MM.1S (cell line): ENCODE data around the gene C10orf143.
"Not testable (repeated sequence)": the region's sequence is repeated elsewhere in the genome, so short reads cannot be mapped to it uniquely, and the experiment has no call there.

Source experiments
- DNase-seq: peaks from one replicate; pipeline ENCODE4 v3.0.0-alpha.2; 2015
- H2AFZ ChIP-seq: fragments of 300-600 bp; sonication (generic); 2 replicates; pipeline ENCODE4 v1.6.0; 2016; ENCODE audit warnings: antibody characterized with exemption, low read length
- H3F3A ChIP-seq: fragments of 300-600 bp; sonication (generic); 2 replicates; pipeline ENCODE4 v1.6.1; 2016; ENCODE audit warnings: mild to moderate bottlenecking, antibody characterized with exemption, low read length, moderate library complexity, mixed read lengths; ENCODE audit not compliant: insufficient read depth
- H3K27ac ChIP-seq: fragments of 300-600 bp; sonication (generic); 2 replicates; pipeline ENCODE4 v1.5.1; 2016; ENCODE audit warnings: mild to moderate bottlenecking, low read length
- H3K27me3 ChIP-seq: fragments of 300-600 bp; sonication (generic); replicated peaks from 2 replicates; pipeline ENCODE4 v1.6.0; 2016; ENCODE audit warnings: low read length; ENCODE audit not compliant: insufficient read depth
- H3K36me3 ChIP-seq: fragments of 300-600 bp; sonication (generic); replicated peaks from 2 replicates; pipeline ENCODE4 v1.6.1; 2016; ENCODE audit warnings: mild to moderate bottlenecking, low read length, mixed read lengths; ENCODE audit not compliant: insufficient read depth
- H3K4me1 ChIP-seq: fragments of 300-600 bp; sonication (generic); 2 replicates; pipeline ENCODE4 v1.6.1; 2016; ENCODE audit warnings: low read length, mixed read lengths
- H3K4me2 ChIP-seq: fragments of 300-600 bp; sonication (generic); 2 replicates; pipeline ENCODE4 v1.6.0; 2016; ENCODE audit warnings: low read depth, low read length
- H3K4me3 ChIP-seq: fragments of 300-600 bp; sonication (generic); 2 replicates; pipeline ENCODE4 v1.5.1; 2016; ENCODE audit warnings: low read length, mixed read lengths
- H3K79me2 ChIP-seq: fragments of 300-600 bp; sonication (generic); 2 replicates; pipeline ENCODE4 v1.6.1; 2016; ENCODE audit warnings: mixed run types, low read length, mixed read lengths
- H3K9ac ChIP-seq: fragments of 300-600 bp; sonication (generic); 2 replicates; pipeline ENCODE4 v1.6.1; 2016; ENCODE audit warnings: low read length, mixed read lengths
- H3K9me2 ChIP-seq: fragments of 300-600 bp; sonication (generic); replicated peaks from 2 replicates; pipeline ENCODE4 v1.6.1; 2016; ENCODE audit warnings: mild to moderate bottlenecking, low read length, mixed read lengths; ENCODE audit not compliant: insufficient read depth
- H3K9me3 ChIP-seq: fragments of 300-600 bp; sonication (generic); replicated peaks from 2 replicates; pipeline ENCODE4 v1.6.1; 2016; ENCODE audit warnings: mild to moderate bottlenecking, low read length, mixed read lengths; ENCODE audit not compliant: insufficient read depth
- H4K20me1 ChIP-seq: fragments of 300-600 bp; sonication (generic); 2 replicates; pipeline ENCODE4 v1.6.1; 2016; ENCODE audit warnings: mild to moderate bottlenecking, low read length, moderate library complexity, mixed read lengths; ENCODE audit not compliant: insufficient read depth
- CTCF ChIP-seq: fragments of 300-600 bp; sonication (generic); IDR thresholded peaks from 2 replicates; pipeline ENCODE4 v1.5.1; 2016; ENCODE audit warnings: antibody characterized with exemption, low read length, mixed read lengths
- EZH2 ChIP-seq: fragments of 300-600 bp; sonication (generic); optimal IDR thresholded peaks from 2 replicates; pipeline ENCODE3; 2017; ENCODE audit warnings: low read depth, mild to moderate bottlenecking, antibody characterized with exemption, low read length, mixed read lengths
- EZH2phosphoT487 ChIP-seq: fragments of 300-600 bp; sonication (generic); IDR thresholded peaks from 2 replicates; pipeline ENCODE4 v1.6.1; 2018; ENCODE audit warnings: antibody characterized with exemption, low read length

Gene C10orf143

DNA sequence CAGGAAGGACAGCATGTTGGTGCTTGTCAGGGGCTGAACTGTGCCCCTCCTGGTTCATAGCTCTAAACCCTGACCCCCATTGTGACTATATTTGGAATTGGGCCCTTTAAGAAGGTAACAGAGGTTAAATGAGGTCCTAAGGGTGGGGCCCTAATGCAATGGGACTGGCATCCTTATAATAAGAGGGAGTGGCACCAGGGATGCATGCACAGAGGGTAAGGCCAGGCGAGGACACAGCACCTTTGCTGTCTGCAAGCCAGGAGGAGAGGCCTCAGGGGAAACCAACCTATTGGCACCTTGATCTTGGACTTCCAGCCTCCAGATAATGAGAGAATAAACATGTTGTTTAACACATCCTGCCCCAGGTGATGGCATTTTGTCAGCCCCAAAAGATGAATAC lies 85.3 kb downstream of the C10orf143 start:
- Histone ChIP-seq H3K4me3 (no peak overlapping the region), H3K4me2 (no peak overlapping the region), H3K79me2 (no peaks in the 10 kb centered on the region), H3K9me2 (no peaks in the 10 kb centered on the region), H3K4me1 (no peaks in the 10 kb centered on the region), H3K9ac (no peak overlapping the region), H3K9me3 (no peaks in the 10 kb centered on the region), H3K27ac (no peak overlapping the region), H4K20me1 (no peaks in the 10 kb centered on the region), H3K27me3 (no peaks in the 10 kb centered on the region), H3F3A (no peaks in the 10 kb centered on the region), H2AFZ (no peak overlapping the region), H3K36me3 (no peaks in the 10 kb centered on the region)
- DNase-seq = no peak
- TF ChIP-seq CTCF (no peak), EZH2 (no peak), EZH2phosphoT487 (no peak)

GRCh38 chr10:130024779-130025325 lies 85.8 kb downstream of the C10orf143 start:
- H3K4me1 ChIP-seq = no peaks in the 10 kb centered on the region
- no peaks in the 10 kb centered on the region for H3K27me3 ChIP-seq
- H3K9me2 ChIP-seq = no peaks in the 10 kb centered on the region
- H2AFZ ChIP-seq = no peak overlapping the region
- no peak overlapping the region for H3K27ac ChIP-seq
- no peaks in the 10 kb centered on the region for H3F3A ChIP-seq
- no peaks in the 10 kb centered on the region for H3K79me2 ChIP-seq
- H3K9me3 ChIP-seq = no peaks in the 10 kb centered on the region
- H3K9ac ChIP-seq = no peak overlapping the region
- DNase-seq = no peak
- H3K4me3 ChIP-seq = no peak overlapping the region
- no peak overlapping the region for H3K4me2 ChIP-seq
- no peaks in the 10 kb centered on the region for H4K20me1 ChIP-seq
- no peaks in the 10 kb centered on the region for H3K36me3 ChIP-seq
- no peak for TF ChIP-seq EZH2phosphoT487
- no peak for TF ChIP-seq EZH2
- TF ChIP-seq CTCF = no peak

GRCh38 chr10:130024326-130024725 lies 86.3 kb downstream of the C10orf143 start:
- H3K9me2 ChIP-seq, H3K79me2 ChIP-seq, H2AFZ ChIP-seq, H3K4me3 ChIP-seq, H3F3A ChIP-seq, H3K27me3 ChIP-seq, H3K27ac ChIP-seq, DNase-seq, H3K4me2 ChIP-seq, H3K9me3 ChIP-seq, H3K4me1 ChIP-seq, H3K36me3 ChIP-seq, H3K9ac ChIP-seq, H4K20me1 ChIP-seq: not testable (repeated sequence)

- Histone ChIP-seq H4K20me1 (no peaks in the 10 kb centered on the region), H3K27ac (no peak overlapping the region), H2AFZ (no peak overlapping the region), H3K4me1 (no peaks in the 10 kb centered on the region), H3K79me2 (no peaks in the 10 kb centered on the region), H3K4me2 (no peak overlapping the region), H3K9me3 (no peaks in the 10 kb centered on the region), H3F3A (no peaks in the 10 kb centered on the region), H3K27me3 (no peaks in the 10 kb centered on the region), H3K9me2 (no peaks in the 10 kb centered on the region), H3K9ac (no peak overlapping the region), H3K4me3 (no peak overlapping the region), H3K36me3 (no peaks in the 10 kb centered on the region)
- no peak for TF ChIP-seq EZH2phosphoT487
- TF ChIP-seq EZH2 = no peak
- no peak for DNase-seq
Measured at GRCh38 chr10:130023454-130024230, 87.0 kb downstream of the C10orf143 start.
